ENCODE measurements around the gene LINGO4.

Gene LINGO4

GRCh38 chr1:151839457-151840403 is 34.5 kb upstream of the LINGO4 start, which contains the start of gene C2CD4D:
TSS of gene C2CD4D (minus strand) at chr1:151839820. CDS start at chr1:151838989, 831 bp downstream.
- Mint-ChIP-seq H3K4me1 (peaks cover 27 to 48% of the 10 kb centered on the region in 2 donors), H3K27me3 (peaks cover 8 to 31% of the 10 kb centered on the region in 2 donors), H3K36me3 (peaks cover 4 to 8% of the 10 kb centered on the region in 2 donors), H3K4me3 (peak within 1 kb of the TSS; percentile 84 to 87), H3K9me3 (no peaks in the 10 kb centered on the region), H3K27ac (peak within 1 kb of the TSS; percentile 84)
- peak; percentile 50 for DNase-seq
- peak; percentile 54 to 60 for ATAC-seq (replicated peaks)

DNA sequence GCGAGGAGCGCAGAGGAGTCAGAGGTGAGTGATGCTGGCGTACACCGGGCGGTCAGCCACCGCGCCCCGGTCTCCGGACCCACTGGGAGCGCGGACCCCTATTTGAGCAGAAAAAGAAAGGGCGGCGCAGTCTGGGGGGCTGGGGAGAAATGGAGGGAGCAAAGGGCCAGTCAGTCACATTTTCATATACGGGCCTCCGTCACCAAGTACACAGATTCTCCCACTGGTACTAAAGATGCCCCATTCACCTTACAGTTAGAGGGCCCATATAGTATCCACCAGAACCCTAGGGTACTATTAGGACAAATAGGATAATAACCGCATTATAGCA is 33.8 kb upstream of the LINGO4 start:
- H3K27ac Mint-ChIP-seq = peak overlapping the region; percentile 26
- H3K4me1 Mint-ChIP-seq = peaks cover 27 to 41% of the 10 kb centered on the region in 2 donors
- no peak for ATAC-seq (replicated peaks)
- H3K4me3 Mint-ChIP-seq = peak overlapping the region; percentile 84 to 87
- H3K27me3 Mint-ChIP-seq = peaks cover 8 to 31% of the 10 kb centered on the region in 2 donors
- no peak for DNase-seq
- H3K36me3 Mint-ChIP-seq = peaks cover 0 to 3% of the 10 kb centered on the region in 2 donors
- no peaks in the 10 kb centered on the region for H3K9me3 Mint-ChIP-seq

GRCh38 chr1:151838222-151839081 is 33.2 kb upstream of the LINGO4 start:
- DNase-seq (peak; percentile 46), ATAC-seq (replicated peaks) (peak; percentile 28 to 40)
- peaks cover 0 to 3% of the 10 kb centered on the region in 2 donors for H3K36me3 Mint-ChIP-seq
- H3K4me3 Mint-ChIP-seq = peak overlapping the region; percentile 84 to 87
- H3K9me3 Mint-ChIP-seq = no peaks in the 10 kb centered on the region
- peaks cover 26 to 41% of the 10 kb centered on the region in 2 donors for H3K4me1 Mint-ChIP-seq
- H3K27ac Mint-ChIP-seq = peak overlapping the region; percentile 26
- H3K27me3 Mint-ChIP-seq = peaks cover 8 to 31% of the 10 kb centered on the region in 2 donors

GRCh38 chr1:151837884-151838221 is 32.6 kb upstream of the LINGO4 start:
- Mint-ChIP-seq H3K27ac (peak overlapping the region; percentile 75), H3K36me3 (peaks cover 0 to 3% of the 10 kb centered on the region in 2 donors), H3K4me3 (peak overlapping the region; percentile 80 to 84), H3K4me1 (peaks cover 22 to 40% of the 10 kb centered on the region in 2 donors), H3K27me3 (peaks cover 8 to 31% of the 10 kb centered on the region in 2 donors), H3K9me3 (no peaks in the 10 kb centered on the region)
- ATAC-seq (replicated peaks) (no peak), DNase-seq (no peak)

DNA sequence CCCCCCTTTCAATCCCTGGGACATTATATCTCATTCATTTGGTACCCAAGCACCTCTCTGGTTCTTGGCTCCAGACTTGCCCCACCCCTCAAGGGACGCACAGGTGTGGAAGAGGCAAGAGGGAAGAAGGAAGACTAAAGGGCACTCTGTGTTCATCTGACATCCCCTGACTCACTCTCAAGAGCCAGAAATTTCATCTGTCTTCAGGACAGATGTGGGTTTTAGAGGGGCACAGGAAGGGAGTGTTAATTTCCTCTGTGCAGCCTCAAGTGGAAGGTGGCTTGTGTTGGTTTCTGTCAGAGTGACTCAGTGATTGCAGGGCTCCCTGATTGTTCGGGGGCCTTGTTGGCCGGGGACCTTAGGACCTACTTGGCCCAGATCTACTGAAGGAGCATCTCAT is 32.0 kb upstream of the LINGO4 start:
- Mint-ChIP-seq H3K27ac (peak overlapping the region; percentile 56), H3K9me3 (no peaks in the 10 kb centered on the region), H3K4me1 (peaks cover 22 to 40% of the 10 kb centered on the region in 2 donors), H3K27me3 (peaks cover 8 to 31% of the 10 kb centered on the region in 2 donors), H3K36me3 (peaks cover 0 to 3% of the 10 kb centered on the region in 2 donors), H3K4me3 (peak overlapping the region; percentile 80 to 84)
- ATAC-seq (replicated peaks) (peak; percentile 3), DNase-seq (no peak)

- no peak overlapping the region for H3K4me3 Mint-ChIP-seq
- peaks cover 26 to 49% of the 10 kb centered on the region in 2 donors for H3K4me1 Mint-ChIP-seq
- ATAC-seq (replicated peaks) (no peak), DNase-seq (no peak)
- peaks cover 13 to 37% of the 10 kb centered on the region in 2 donors for H3K27me3 Mint-ChIP-seq
- H3K9me3 Mint-ChIP-seq = no peaks in the 10 kb centered on the region
- no peak overlapping the region for H3K27ac Mint-ChIP-seq
- no peaks in the 10 kb centered on the region for H3K36me3 Mint-ChIP-seq
These were observed 30.4 kb upstream of the LINGO4 start for GRCh38 chr1:151835596-151835995.

DNA sequence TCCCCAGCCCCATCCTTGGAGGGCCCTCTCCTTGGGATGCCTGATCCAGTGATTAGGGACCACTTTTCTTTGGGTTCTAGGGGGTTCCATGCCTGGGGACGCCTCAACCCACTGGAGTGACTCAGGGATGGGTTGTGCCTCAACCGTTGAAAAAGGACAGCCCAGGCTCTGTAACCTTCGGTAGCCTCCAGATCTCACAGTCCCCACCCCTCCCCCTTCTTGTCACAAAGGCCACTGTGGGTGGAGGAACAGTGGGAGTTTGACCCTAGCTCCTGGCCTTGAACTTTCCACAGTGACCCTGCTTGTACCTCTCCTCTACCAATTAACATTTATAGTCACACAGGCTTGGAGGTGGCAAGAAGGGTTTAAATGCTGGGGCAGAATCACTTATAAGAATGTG is 29.0 kb upstream of the LINGO4 start:
- Mint-ChIP-seq H3K4me3 (no peak overlapping the region), H3K27me3 (peaks cover 22 to 35% of the 10 kb centered on the region in 2 donors), H3K4me1 (peaks cover 24 to 44% of the 10 kb centered on the region in 2 donors), H3K36me3 (no peaks in the 10 kb centered on the region), H3K27ac (no peak overlapping the region), H3K9me3 (no peaks in the 10 kb centered on the region)
- no peak for DNase-seq
- ATAC-seq (replicated peaks) = no peak

DNA sequence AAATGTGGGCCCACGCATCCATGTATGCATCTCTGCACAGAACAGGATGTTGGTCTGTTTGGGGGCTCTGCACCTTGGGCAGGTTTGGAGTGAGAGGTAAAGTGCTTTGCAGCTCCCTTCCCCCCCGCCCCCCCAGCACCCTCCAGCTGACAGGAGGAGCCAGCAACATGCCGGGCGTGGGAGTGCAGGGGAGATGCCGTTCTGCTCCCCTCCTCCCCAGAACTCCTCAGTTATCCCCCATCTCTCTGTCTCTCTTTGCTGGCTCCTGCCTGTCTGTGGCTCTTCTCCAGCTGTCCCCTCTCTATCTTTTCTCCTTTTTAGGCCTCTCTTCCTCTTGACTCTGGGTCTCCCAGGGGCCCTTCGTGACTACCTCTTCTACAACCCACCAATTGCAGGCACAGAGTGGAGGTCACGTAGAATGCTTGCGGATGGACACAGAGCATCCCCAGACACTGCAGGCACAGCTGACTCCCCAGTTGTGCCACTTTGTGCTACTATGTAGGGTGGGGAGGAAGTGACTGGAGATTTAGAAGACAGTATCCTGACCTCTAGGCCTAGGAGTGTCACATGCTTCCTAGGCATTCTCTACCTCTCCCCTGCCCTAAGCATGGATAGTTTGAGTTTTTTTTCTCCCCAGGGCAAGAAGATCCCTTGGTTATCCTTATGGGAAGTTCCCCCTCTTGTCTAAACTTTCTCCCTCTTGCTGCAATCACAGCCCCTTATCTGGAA is 28.1 kb upstream of the LINGO4 start:
- H3K27ac Mint-ChIP-seq = no peak overlapping the region

DNA sequence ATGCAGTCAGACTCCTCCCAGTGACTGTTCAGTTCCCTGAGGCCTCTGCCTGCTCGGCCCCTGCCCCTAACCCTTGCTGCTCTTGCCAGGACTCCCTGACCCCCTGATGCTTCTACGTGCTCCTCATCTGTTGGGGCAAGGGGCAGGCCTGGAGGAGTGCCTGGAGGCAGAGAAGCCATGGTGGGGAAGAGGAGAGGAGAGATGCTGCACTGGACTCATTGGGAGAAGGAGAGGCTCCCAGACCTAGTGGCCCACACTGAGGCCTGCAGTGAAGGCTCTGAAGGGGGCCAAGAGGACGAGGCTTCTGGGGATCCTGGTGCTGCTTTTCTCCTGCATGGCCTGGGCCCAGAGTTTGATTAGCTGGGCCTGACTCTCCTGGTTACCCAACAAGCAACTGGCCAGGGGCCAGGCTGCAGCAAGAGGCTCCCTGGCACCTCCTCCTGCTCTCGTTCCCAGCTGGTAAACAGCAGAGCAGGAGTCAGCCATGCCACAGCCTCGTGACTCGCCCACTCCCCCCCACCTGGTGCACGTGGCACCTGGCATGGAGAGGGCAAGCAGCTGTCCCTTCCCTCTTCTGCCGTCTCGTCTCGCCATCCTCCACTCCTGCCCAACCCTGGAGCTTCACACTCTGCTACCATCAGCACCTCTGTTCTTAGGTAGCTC is 27.2 kb upstream of the LINGO4 start:
- no peak for ATAC-seq (replicated peaks)
- peaks cover 33 to 49% of the 10 kb centered on the region in 2 donors for H3K4me1 Mint-ChIP-seq
- no peaks in the 10 kb centered on the region for H3K9me3 Mint-ChIP-seq
- H3K4me3 Mint-ChIP-seq = no peak overlapping the region
- peaks cover 28 to 44% of the 10 kb centered on the region in 2 donors for H3K27me3 Mint-ChIP-seq
- no peaks in the 10 kb centered on the region for H3K36me3 Mint-ChIP-seq
- H3K27ac Mint-ChIP-seq = no peak overlapping the region
- DNase-seq = no peak

More for the DNA sequence above, 28.1 kb upstream of the LINGO4 start:
- ATAC-seq (replicated peaks) (no peak), DNase-seq (no peak)
- Mint-ChIP-seq H3K9me3 (no peaks in the 10 kb centered on the region), H3K36me3 (no peaks in the 10 kb centered on the region), H3K4me1 (peaks cover 29 to 47% of the 10 kb centered on the region in 2 donors), H3K27me3 (peaks cover 26 to 39% of the 10 kb centered on the region in 2 donors), H3K4me3 (no peak overlapping the region)

- Mint-ChIP-seq H3K4me3 (no peak within 1 kb of the TSS), H3K27ac (no peak within 1 kb of the TSS), H3K4me1 (peaks cover 26 to 41% of the 10 kb centered on the region in 2 donors), H3K27me3 (peaks cover 27 to 37% of the 10 kb centered on the region in 2 donors), H3K9me3 (no peaks in the 10 kb centered on the region), H3K36me3 (no peaks in the 10 kb centered on the region)
- ATAC-seq (replicated peaks) (no peak), DNase-seq (no peak)
These were observed 26.4 kb upstream of the LINGO4 start, which contains the start of gene RORC for GRCh38 chr1:151831605-151832004. TSS of gene RORC (minus strand) at chr1:151831802. CDS start at chr1:151831764, 38 bp downstream.

DNA sequence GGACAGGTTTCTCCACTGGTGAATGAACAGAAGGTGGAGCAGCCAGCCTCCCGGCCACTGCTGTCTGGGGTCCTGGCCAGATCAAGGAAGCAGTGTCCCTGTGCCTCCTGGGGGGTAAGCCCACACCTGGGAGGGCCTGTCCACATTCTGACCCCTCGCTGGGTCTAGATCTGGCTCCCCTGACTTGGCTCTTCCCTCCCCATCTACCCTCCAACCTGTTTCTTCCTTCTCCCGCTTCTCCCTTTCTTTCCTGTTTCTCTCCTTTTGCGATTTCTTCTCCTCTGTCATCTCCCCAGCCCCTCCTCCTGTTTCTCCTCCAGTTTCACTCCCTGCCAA is 26.0 kb upstream of the LINGO4 start:
- Mint-ChIP-seq H3K36me3 (no peaks in the 10 kb centered on the region), H3K27me3 (peaks cover 27 to 33% of the 10 kb centered on the region in 2 donors)
- ATAC-seq (replicated peaks) = no peak

DNA sequence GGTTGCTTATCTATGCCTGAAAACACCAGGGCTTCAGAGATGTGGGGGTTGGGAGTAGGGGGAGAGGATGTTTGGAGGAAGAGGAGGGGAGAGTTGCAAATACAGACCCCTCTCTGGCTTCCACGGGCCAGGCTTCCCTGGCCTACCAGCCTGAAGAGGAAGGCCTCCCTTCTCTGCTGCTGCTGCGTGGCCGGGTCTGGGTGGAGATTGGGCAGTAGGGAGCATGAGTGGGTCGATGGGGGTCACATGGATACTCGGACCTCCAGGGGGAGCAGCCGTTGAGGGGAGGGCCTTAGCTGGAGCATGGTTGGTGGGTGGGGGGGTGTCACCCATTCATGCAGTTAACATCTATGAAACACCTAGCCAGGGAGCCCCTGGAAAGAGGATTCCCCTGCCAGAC is 24.8 kb upstream of the LINGO4 start:
- Mint-ChIP-seq H3K4me1 (peaks cover 22 to 37% of the 10 kb centered on the region in 2 donors), H3K36me3 (no peaks in the 10 kb centered on the region), H3K27ac (no peak overlapping the region), H3K27me3 (peaks cover 23 to 34% of the 10 kb centered on the region in 2 donors), H3K9me3 (no peaks in the 10 kb centered on the region), H3K4me3 (no peak overlapping the region)
- DNase-seq (no peak), ATAC-seq (replicated peaks) (no peak)

More for the DNA sequence above, 26.0 kb upstream of the LINGO4 start:
- no peaks in the 10 kb centered on the region for H3K9me3 Mint-ChIP-seq
- peaks cover 23 to 37% of the 10 kb centered on the region in 2 donors for H3K4me1 Mint-ChIP-seq
- no peak for DNase-seq
- no peak overlapping the region for H3K4me3 Mint-ChIP-seq
- no peak overlapping the region for H3K27ac Mint-ChIP-seq

DNA sequence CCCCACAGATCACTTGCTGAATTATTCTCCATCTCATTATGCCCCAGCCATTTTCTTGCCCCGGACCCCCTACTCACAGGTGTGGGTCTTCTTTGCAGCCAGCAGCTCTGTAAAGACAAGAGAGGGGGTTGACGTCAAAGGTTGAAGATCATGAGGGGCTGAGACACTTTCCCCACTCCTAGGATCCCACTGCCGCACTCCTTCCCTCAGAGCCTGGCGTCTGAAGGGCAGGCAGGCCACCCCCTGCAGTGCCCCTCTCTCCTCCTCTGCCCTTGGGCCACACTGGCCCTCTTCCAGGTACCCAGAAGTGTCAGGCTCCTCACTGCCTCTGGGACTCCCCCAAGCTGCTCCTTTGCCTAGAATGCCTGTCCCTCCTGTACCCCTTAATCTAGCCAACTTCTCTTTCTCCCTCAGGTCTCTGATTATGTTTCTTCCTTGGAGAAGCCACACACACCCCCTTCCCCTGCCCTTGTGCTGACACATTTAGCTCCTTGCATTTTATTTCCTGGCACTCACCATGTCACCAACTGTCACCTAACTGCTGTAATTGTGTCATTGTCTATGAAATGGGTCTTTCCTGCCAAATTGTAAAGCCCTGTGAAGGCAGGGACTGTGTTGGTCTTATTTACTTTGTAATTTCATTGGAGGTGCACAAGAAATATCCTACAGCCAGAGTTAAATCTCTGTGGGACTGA is 24.3 kb upstream of the LINGO4 start:
- Mint-ChIP-seq H3K9me3 (no peaks in the 10 kb centered on the region), H3K27ac (peak overlapping the region; percentile 6), H3K4me3 (peak overlapping the region in 1 of 2 donors; percentile 1)

More for the DNA sequence above, 24.3 kb upstream of the LINGO4 start:
- Mint-ChIP-seq H3K4me1 (peaks cover 22 to 37% of the 10 kb centered on the region in 2 donors), H3K36me3 (no peaks in the 10 kb centered on the region), H3K27me3 (peaks cover 24 to 38% of the 10 kb centered on the region in 2 donors)
- no peak for ATAC-seq (replicated peaks)
- no peak for DNase-seq

Data from stimulated activated naive B cell treated with anti-CD40 and anti-IgM and Interleukin-4, amounts not matched to agents 10 μg/mL and 1 μg/mL and 100 μg/mL, for 72 hours (primary cell).